GM18511 (cell line): ENCODE measurements around the gene AGBL5.

Experiments
- ATAC-seq: cut with Tn5 transposase; IDR thresholded peaks from one replicate; pipeline ENCODE4 v1.9.1; 2021; ENCODE audit warnings: mild to moderate bottlenecking, moderate library complexity; ENCODE audit not compliant: unreplicated experiment

AGBL5 gene, protein sequence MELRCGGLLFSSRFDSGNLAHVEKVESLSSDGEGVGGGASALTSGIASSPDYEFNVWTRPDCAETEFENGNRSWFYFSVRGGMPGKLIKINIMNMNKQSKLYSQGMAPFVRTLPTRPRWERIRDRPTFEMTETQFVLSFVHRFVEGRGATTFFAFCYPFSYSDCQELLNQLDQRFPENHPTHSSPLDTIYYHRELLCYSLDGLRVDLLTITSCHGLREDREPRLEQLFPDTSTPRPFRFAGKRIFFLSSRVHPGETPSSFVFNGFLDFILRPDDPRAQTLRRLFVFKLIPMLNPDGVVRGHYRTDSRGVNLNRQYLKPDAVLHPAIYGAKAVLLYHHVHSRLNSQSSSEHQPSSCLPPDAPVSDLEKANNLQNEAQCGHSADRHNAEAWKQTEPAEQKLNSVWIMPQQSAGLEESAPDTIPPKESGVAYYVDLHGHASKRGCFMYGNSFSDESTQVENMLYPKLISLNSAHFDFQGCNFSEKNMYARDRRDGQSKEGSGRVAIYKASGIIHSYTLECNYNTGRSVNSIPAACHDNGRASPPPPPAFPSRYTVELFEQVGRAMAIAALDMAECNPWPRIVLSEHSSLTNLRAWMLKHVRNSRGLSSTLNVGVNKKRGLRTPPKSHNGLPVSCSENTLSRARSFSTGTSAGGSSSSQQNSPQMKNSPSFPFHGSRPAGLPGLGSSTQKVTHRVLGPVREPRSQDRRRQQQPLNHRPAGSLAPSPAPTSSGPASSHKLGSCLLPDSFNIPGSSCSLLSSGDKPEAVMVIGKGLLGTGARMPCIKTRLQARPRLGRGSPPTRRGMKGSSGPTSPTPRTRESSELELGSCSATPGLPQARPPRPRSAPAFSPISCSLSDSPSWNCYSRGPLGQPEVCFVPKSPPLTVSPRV

GRCh38 chr2:27050996-27051901 lies at the start of gene AGBL5:
AGBL5 (plus strand) TSS chr2:27051668; CDS start chr2:27052959, 1,291 bp downstream.
- peak; percentile 73 for ATAC-seq

GRCh38 chr2:27001950-27002349 lies 49.5 kb upstream of the AGBL5 start:
- ATAC-seq, result no peak

GRCh38 chr2:27003007-27003406 lies 48.5 kb upstream of the AGBL5 start:
- ATAC-seq, result no peak

DNA sequence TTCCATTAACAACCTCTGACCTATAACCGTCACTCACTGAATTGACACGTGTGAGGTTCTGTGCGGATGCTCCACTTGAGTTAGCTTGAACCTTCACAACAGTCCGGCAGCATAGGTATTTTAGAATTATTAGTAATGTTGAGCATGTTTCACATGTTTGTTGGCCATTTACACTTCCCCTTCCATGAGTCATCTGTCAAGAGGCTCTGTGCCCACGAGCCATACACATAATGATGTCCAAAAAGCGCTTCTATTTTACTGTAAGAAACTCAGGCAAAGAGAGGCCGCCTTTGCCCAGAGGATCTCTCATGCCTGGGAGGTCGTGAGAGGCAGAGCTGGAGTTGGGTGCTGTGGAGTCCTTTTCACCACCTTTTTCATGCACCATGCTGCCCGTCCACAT lies 47.6 kb upstream of the AGBL5 start:
- no peak for ATAC-seq

DNA sequence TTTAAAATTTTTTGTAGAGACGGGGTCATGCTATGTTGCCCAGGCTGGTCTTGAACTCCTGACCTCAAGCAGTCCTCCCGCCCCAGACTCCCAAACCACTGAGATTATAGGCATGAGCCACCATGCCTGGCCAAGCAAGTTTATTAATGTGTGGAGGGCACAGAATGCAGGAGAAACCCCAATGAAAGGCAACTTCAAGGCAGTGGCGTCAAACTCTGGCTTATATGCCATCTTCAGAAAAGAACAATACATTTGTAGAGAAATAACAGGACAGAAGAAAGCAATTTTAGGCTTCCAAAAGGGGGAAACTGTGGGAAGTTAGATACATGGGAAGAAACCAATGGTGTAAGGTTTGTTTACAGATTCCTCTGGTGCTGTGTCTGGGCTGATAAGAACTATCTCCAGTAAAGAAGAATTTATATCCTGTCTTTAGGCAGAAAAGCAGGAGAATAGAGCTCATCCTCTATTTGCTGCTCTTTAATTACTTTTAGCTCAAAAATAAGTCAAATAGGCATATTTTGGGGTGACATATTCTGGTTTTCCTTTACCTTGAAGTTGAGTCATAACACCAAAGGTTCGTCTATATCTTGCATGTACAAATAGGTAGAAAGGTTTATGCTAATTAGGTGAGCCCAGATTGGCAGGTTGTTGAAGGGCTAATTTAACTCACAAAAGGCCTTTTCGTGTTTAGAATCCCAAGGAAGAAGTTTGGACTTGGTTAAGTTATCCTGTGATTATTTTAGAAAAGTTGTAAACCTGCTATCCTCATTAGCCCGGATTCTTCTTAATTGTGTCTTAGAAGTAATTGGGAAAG lies 44.7 kb upstream of the AGBL5 start:
- no peak for ATAC-seq

GRCh38 chr2:27007416-27008374 lies 43.8 kb upstream of the AGBL5 start:
- no peak for ATAC-seq

DNA sequence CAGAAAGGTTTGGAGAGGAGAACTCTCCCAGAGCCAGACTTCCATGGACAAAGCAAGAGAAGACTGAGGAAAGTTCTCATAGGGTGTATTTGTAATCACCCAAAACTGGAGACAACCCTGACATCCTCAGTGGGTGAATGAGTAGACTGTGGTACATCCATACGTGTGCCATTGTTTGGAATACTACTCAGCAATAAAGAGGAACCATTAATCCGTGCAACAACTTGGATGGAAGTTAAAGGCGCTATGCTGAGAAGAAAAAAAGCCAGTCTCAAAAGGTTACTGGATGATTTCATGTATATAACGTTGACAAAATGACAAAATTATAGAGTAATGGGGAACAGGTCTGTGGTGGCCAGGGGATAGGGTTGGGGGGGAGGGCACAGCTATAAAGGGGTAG lies 42.8 kb upstream of the AGBL5 start:
- ATAC-seq, result no peak

- no peak for ATAC-seq
These were observed 42.4 kb upstream of the AGBL5 start for GRCh38 chr2:27009083-27009482.

DNA sequence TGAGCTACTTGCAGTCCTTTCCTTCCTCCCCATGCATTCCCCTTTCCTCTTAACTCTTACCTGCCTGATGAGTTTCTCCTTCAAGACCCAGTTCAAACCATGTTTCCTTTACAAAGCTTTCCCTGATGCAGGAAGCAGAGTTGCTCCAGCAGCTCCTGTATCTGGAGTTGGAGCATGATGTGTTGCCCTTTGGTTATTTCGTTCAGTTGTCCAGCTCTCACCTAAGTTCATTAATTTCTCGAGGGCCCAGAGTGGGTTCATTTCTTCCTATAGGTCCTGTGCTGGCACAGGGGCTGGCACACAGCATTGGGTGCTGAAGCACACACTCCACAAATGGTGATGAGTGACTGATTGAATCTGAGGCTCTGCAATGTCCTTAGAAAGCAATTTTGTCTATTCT lies 41.8 kb upstream of the AGBL5 start:
- no peak for ATAC-seq

- no peak for ATAC-seq
These were observed 41.3 kb upstream of the AGBL5 start for GRCh38 chr2:27010139-27010538.

DNA sequence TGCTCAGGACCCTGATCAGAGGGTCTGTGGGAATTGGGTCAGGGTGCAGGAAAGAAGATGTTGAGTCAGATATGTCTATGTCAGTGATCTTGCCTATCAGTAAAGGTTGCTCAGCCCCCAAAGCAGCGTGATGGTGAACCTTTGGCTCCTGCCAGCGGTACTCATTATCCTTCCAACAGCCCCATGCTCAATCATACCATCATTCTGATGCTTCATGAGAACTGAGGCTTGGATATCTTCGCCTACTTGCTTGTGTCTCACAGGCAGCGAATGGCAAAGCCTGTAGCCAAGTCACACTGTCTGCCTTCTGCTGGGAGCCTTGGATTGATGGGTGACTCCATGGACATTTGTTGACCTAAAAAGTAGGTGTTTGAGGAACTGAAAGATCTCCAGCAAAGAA lies 37.7 kb upstream of the AGBL5 start:
- ATAC-seq, result no peak

- no peak for ATAC-seq
These were observed 36.6 kb upstream of the AGBL5 start for GRCh38 chr2:27014771-27015433.

DNA sequence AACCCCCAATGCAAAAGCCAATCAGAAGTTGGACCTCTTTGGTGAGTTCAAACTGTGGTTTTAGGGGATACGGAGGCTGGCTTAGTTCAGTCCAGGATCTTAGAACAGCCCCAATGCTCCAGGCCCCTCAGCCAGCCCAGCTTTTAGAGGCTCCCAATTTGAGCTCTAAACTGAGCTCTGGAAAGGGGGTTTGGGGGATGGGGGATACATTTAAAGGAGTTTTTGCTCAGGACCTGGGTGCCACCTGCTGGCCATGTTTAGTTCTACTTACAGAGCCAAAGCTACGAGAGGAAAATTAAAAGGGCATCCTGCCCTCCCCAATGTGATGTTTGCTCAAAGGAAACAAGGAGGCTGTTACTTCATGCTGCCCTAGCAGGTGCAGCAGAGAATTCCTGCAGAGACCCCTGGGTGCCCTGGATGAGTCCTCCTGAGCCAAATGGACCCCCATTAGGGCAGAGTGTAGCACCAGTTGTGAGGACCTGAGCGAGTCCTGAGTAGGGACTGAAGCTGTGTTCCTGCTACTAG lies 34.6 kb upstream of the AGBL5 start:
- no peak for ATAC-seq

GRCh38 chr2:27018142-27018541 lies 33.3 kb upstream of the AGBL5 start:
- ATAC-seq, result no peak

DNA sequence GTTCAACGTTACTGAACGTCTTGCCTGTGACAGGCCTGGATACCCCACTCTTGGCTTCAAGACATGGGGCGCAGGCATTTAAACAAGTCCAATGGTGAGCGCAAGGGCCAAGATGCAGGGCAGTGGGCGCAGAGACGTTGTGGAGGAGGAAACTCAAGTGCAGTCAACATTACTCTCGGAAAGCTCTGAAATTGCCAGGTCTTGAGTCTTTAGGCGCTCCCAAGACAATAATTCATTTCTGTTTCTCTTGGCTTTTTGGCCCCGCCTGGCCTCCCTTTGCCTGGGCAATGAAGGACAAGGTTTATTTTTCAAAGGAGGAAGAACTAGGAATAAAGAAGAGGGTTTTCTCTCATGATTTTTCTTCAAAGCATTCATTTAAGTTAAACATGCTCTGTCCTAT lies 32.0 kb upstream of the AGBL5 start:
- no peak for ATAC-seq

DNA sequence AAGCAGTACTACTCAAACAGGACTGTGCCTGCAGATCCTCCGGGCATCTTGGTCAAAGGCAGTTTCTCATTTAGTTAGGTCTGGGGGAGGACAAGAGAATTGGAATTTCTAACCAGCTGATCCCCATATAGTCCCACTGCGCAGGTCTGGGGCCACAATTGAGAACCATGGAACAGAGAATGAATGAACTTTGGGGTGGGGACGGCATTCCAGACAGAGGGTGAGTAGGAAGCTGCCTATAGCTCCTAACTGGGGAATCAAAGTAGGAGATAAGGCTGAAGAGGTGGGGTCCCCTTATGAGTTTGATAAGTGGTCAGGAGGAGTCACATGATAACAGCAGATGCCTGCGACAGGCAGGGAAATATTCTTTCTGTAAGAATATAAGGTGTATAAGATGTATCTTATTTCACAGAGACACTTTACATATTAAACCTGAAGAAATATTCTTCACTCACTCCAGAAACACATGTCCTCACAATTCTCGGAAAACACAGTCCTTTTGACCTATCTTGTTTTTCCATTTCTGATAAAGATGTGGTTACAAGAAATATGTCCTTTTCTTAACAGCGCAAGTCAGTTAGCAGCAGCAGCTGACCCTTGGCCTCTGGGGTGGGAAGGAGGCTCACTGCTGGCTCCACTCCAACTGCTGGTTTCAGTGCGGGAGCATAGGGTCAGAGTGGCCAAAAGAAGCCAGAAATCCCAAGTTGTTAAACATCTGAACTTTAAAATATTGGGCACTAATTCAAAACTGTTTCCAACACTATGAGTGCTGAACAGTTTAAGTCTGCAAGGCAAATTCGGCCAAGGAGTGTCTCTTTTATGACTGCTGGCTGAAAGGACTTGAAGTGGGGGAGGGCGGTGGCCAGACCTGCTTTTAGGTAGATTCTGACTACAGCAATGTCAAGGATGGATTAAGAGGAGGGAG lies 31.3 kb upstream of the AGBL5 start:
- no peak for ATAC-seq
